AG20443 (cell line): ENCODE measurements around the gene NFIA.

ENCODE experiments used
- DNase-seq: peaks from one replicate; pipeline ENCODE4 v3.0.0; 2012; ENCODE audit warnings: low spot score, mixed read lengths

Gene NFIA

DNA sequence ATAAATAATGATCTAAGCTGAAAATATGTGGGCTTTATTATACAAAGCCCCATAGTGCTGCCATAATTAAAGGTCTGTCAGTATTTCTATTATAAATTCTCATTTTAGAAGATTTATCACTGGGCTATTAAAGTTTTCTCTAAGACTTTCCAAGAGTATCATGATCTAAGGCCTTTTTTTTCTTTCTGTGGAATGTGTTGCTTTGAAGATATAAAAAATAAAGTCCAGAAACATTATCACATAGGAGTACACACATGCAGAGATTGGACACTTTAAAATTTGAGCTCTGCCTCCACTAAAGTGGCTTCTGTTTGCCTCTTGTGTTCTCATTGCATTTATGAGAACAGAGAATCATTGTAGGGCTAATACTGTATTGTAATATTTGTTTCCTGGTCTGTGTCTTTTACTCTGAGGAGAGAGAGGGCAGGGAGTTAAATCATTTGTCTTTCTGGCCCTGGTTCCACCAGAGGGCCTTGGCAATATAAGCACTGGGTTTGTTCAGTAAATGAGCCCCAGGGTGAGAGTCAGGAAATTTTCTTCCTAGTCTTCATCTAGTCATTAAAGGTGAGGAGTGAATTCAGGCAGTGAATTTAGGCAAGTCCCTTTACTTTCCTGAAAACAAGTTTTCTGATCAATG, 70.2 kb downstream of the NFIA start:
- DNase-seq: no peak

DNA sequence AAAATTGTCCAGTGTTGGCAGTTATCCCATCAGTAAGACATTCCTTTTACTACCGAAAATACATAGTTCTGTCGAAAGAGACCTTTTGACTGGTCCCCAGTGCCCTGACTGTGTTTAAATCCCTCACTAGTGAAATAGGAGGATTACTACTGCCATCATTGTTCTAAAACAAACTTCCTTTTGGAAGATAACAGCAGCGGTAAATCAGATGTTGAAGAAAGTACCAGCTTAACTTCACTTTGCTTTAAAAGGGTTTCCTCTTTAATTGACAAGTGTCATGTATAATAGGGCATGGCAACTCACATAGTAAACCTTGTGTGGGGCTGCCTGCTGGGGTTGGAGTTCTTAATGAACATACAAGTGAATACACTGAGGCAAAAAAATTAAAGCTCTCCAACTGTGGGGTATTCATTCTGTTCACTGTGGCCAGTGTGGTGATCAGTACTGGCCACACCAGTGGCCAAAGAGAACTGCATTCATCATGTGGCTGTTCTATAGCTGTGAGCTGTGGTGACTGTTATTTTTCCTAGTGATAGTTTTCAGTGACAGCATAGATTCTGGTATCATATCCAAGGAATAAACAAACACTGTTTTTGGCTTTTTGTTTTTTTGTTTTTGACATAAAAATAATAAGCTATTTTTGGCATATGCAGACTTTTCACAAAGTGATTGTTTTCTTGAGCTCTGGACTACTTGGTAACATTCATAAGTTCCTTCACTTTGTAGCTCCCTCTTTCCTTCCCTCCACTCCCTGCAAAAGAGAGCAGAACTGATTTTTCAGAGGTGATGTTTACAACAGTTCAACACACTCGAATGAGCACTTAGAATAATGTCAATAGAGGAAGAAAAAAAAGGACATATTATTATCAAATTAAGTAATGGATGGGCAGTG, 74.5 kb downstream of the NFIA start:
- DNase-seq: no peak

DNA sequence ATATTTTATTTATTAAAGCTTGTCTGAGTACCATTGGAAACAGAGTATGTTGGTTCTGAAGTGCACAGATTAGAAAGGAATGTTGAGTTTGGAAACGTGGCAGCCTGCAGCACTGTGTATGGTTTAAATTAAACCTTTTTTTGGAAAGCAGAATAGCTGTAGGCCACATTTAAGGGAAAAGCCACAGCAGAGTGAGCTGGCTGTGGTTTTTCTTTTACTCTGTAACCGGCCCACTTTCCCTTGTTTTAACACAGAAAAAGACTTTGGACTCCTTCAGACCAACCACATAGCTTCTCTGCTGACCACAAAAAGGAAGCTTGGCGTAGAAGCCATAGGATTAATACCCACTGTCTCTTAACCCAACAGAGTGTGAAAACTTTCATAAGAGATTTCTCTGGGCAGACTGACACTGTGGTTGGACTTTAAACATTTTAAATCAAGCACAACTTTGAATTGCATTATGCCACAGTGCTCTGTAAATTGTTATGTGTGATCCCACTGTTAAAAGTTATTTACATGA, 75.2 kb downstream of the NFIA start:
- DNase-seq: peak; percentile 82

DNA sequence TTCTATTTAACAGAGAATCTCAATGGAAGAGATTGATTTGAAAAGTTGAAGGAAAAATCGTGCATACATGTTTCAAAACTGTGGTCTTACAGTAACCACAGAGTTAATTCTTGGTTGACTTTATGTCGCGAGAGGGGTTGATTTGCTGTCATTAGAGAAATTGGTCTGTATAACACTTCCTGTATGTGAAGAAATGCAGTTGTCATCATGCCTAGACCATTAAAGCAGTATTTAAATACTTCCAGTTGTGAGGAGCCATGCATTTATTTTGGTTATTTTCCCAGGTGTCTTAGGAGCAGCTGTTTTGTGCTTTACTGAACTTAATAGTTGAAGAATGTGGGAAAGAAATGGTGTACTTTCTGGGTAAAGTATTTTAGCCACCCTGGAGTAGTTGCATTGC, 76.2 kb downstream of the NFIA start:
- no peak for DNase-seq

DNA sequence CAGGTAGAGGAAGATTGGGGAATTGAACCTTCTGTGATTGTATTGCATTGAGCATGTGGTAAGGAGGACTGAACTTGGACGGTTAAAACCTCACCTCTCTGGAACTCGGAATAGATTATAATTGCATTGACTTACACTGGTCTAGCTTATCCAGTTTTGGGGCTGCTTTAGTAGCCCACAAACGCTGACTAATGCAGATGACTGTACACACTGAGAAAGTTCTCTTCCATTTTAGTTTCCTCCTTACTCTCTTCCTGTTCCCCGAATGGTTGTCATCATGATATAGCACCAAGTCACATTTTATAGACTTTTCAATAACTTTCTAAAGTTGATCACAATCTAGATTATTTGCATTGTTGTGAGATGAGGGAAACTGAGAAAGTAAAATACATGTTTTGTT, 78.2 kb downstream of the NFIA start:
- no peak for DNase-seq

DNA sequence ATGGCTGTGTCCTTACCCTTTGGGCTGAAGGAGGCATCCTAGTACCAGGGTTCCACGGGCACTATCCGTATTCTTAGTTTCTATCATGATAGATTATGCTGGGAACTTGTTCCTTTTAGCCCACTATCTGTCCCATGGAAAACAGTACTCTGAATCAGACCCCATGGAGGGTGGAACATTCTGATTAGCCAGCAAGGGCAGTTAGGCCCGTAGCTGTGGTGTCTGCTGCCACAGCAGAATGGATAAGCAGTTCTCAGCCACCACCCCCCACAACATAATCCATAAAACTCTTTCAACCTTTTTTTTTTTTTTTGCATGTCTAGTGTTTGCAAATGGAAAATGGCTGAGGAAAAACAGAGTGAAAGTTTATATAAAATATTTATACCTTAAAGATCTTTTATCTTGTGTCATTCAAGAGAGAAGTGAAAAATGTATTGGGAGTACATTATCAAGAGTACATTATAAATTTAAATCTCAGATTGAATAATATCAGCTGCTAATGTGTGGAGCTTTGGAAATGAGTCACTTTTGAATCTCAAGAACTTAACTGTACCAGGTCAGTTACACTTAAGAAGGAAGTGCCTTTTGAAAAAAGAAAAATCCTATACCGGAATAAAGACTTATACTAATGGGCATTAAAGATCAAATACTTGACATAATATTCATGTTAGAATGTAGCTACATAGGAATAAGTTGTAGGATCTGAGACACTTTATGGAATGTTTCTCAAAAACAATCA, 80.3 kb downstream of the NFIA start:
- DNase-seq: no peak

DNA sequence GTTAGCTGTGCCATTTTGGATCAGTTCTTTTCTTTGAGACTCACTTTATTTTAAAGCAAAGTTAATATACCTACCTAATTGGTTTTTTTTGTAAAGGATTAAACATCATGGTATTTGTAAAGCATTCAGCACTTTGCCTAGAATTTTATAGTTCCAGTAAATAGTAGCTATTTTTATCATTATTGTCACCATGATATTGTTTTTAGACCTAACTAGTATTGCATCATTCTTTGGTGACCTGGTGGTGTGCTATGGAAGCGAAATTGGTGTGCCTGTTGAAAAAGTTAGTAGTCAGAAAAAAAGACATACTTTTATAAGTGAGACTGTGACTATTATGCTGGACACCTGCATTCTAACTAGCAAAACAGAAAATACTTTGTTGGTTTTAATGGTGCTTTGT, 81.0 kb downstream of the NFIA start:
- no peak for DNase-seq

DNA sequence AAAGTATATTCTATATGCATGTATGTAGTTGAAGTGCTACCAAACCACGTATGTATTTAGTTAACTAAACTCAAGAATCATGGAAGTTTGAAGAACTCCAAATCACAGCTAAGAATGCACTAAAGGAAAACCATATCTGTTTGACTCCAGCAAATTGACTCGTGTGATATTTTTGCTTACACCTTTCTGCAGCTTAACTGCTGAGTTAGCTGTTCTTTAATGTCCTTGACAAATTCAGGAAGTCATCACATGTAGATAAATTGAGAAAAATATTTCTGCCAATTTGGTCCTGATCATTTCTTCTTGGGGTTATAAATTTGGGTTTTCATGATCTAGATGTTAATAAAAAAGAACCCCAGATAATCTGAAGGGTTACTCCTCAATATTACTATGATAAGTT, 83.0 kb downstream of the NFIA start:
- no peak for DNase-seq

DNA sequence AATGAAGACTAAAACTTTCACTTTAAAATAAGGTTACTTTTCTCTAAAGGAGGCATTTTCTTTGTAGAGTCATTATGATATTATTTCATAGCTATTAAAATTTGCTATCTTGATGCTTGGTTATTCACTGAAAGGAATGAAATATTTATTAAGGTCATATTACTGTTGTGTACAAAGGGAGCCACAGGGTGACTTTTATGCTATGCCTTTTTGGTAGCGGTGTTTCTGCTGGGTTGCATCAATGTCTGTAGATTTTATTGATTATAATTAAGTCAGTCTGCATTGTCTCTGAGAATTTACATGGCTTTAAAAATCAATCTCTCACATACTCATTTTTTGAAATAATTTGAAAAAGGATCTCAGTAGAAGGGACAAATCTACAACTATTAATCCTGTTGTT, 84.9 kb downstream of the NFIA start:
- no peak for DNase-seq

DNA sequence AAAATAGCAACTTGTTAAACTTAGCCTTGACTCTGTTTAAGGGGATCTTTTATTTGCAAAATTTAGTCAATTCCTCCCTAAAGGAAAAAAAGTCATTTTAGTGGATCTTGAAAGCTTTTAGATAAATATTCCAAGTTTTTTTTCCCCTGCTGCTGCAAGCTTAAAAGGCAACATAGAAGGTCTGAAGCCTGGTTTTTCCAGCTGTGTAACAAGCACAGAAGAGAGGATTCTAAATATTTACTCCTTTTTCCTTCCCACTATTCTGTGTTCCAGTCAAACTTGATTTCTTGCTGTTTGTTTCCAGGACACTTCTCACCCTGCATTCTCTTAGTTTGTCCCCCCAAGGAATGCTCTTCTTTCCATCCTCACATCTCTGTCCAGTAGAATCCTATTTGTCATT, 86.7 kb downstream of the NFIA start:
- no peak for DNase-seq

DNA sequence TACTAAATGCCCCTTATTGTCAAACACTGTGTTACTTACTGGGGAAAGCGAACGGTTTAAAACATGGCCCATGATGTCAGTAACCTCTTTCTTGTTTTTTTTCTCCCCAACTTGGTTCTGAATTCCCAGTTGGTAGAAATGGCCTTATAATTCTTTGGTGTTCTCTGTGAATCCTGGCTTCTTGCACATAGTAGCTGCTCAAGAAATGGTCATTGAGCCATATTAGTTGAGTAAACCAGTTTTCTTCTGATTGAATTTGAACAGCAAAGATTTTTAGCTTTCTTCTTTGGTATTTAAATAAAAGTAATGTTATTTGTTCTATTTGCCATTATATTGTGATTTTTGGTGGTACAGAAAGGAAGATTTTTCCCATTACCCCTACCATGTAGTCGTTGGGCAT, 87.3 kb downstream of the NFIA start:
- no peak for DNase-seq

DNA sequence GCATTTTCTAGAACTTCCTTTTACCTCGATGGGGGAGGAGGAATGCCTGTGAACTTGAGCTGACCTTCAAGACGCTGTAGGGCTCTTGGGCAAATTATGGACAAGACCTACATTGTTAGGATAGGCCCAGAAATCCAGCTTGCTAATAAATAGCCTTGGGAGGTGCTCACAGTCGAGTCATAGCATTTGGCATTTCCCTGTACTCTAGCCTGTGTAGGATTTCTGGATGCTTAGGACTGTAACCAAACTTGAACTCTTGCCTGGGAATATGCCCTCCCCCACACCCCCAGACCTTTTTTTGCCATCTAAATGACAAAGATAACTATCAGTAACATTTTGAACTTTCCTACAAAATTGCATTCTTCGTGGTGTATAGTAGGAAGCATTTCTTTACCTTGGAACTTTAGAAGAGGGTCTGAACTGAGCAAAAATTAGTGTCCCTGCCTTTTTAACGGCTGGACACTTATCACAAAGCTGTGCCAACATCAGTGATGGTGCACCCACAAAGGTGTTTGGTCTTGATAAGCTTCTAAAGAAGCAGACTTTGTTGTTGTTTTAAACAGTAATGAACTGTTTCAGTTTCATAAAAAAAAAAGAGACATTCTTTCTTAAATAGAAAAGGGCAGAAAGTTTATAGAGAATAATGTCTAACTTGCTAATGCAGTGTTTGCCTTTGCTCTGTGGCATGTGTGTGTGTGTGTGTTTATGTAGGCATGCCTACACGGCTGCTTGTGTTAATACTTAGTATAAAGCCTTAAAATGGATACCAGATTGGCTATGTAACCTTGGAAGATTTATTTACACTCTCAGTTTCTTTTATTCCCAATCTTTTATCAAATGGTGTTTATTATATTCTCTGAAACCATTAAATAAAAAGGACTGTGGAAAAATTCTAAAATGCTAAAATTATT, 88.2 kb downstream of the NFIA start:
- peak; percentile 40 for DNase-seq

DNA sequence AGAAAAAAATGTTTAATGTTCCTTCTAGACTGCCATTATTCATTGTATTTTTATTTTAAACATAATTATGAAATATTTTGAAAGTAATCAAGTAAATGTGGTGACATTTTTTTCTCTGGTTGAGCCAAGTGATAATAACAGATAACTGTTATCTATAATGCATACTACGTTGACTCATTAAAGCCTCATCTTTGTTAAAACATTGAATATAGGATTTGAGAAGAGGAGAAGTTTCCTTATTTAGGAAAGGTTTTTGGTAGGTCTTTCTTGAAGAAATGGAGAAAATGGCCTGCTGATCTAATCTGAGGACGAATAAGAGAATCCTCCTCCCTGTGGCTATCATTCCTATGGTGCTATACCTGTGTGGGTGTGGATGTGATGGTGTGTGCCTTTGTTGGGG, 89.0 kb downstream of the NFIA start:
- DNase-seq: no peak

DNA sequence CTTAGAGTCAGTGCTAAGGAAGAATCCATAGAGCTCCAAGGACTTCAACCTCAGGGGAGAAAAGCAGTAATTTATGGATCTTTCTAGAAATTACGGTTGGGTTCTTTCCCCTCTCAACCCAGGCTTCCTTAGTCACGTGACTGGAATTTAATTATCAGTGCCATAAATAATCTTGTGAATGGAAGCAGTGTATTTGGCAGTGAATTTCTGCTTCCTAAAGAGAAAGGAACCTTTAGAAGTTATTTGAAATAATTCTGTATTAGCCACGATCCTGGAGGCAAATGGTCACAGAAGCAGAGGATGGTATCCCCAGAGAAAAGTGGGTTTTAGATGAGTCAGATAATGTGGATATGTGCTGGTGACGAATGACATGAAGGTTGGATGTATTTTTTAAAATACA, 89.6 kb downstream of the NFIA start:
- no peak for DNase-seq

DNA sequence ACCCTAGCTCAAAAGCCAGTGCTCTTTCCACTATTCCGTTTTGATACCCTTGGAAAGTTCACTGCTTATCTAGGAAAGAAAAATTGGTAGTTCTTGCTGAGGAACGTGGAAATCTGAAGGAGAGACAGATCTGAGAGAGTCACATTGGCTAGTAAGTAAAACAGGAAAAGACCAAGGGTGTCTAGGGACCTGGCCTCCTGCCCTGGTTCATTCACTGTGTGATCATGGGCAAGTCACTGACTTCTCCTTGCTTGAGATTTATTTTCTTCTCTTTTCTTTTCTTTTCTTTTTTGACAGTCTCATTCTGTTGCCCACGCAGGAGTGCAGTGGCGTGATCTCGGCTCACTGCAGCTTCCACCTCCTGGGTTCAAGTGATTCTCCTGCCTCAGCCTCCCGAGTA, 90.8 kb downstream of the NFIA start:
- no peak for DNase-seq

DNA sequence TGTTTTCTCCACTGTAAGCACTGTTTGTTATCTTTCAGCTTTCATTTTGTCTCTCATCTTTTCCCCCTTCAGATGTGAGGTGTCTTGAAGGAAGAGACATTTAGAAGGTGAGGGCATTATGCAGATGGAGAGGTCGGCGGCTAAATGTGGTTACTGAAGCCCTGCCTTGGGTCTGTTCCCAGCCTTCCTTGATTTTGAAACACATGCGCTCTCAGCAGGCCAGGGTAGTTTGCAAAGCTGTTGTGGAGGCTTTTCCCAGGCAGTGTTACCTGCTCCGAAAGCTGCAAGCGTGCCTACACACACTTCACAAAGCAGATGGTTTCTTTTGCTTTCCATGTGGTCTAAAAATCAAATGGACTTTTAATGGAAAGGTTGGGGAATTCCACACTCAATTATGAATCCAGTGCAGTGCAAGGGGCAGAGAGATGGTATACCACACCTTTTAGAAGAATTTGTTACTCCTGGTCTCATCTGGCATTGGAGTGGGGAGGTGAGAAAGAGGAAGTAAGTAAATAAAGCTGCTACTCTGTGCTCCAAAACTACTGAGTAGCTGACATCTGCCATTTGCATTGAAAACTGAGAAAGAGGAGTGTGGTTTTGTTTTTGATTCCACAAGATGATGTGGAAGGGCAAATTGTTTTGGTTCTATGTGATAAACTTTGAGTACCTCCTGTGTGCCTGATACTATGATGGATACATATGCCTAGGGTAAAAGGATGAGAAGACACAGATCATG, 91.9 kb downstream of the NFIA start:
- DNase-seq: no peak

DNA sequence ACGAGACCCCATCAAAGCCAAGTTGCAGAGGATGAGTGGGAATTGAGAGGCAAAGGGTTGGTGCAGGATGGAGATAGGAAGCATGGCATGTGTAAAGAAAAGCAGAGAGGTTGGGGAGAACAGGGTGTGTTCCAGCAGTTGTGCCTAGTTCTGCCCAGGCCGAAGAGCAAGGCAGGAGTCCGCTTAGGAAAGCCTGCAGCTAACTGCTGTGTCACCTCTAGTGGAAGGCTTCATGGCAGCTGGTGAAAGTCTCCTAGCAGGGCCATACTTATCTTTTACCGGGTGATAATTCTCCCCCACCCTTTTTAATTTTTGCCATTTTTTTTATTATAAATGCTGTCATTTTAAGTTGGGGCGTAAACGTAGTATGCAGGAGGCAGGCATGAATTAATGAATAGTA, 93.6 kb downstream of the NFIA start:
- no peak for DNase-seq

DNA sequence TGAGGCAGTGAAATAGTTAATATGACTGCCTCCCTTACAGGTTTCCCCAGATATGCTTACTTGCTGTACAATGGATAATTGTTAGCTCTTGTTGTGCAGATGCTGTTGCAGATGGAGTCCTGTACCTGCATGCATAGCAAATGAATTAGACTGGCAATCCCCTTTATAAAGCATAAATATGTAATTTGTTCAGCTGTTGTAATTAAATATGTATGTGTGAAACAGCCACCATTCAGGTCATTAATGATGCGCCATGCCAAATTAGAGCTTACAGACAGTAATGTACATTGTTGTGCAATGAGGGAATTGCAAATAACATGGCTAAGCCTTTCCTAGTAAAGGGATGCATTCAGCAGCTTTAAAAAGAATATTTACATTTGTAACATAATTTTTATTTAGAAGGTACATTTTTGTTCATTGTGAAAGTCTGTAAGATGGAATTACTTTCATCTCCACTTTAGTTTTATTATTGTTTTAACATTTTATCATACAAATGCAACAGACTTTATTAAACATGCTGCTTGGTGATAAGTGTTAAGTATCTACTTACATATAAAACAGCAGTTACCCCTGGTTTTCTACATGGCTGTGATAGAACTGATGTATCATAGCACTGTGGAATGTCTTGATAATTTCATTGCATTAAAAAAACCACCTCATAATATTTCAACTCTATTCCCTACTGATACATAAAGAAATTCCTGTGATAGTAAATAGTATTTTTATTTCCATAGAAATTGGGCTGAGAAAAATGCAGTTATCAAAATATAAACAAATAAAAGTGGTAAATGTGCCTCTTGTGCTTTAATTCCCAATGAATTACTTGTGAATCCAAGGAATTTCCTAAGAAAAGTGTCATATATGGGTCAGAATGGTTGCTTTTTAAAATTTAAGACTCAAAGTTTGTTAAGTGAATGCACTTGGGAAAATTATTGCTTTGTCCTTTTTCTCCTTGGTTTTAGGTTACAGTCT, 99.0 kb downstream of the NFIA start:
- no peak for DNase-seq

DNA sequence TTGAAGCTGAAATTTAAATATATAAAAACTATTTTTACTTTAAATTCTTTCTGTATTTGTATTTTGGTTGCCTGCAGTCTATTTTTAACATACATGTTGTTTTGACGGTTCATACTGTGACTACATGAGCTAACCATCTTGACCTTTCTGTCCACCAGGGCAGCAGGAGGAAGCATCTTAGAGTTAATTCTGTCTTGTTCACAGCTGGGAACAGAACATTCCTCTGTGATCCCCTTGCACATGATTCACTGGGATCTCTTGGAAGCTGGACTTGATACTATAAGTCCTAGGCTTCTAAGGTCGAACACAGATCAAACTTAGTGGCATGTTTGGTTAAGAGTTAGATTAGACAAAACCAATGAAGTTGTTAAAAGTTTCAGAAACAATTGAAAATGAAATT, 99.7 kb downstream of the NFIA start:
- peak; percentile 52 for DNase-seq

DNA sequence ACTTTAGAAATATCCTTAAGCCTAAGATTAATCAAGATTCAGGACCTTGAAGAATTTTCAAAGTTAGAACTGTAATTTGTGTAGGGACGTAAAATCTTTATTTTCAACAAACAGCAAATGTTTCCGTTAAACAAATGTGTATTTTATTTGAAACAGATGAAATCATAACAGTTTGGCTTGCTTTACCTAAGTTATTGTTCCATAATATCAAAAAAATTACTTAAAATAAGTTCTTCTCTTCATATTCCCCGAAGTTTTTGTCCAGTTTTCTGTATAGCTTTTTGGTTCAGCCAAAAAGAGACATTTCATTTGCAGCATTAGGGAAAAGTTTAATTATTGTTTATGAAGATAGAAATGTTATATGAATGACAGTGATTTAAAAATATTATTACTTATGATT, 100.1 kb downstream of the NFIA start:
- no peak for DNase-seq
